OCI-LY3 (cell line): ENCODE data around the gene SORCS3.

Experiments
- CTCF ChIP-seq: fragments of 200-600, 300-600 bp; sonication (generic); IDR thresholded peaks from 2 replicates; pipeline ENCODE4 v1.5.1; 2014; ENCODE audit warnings: antibody characterized with exemption, low read length, low read depth
- EZH2phosphoT487 ChIP-seq: fragments of 200-600 bp; shearing (Covaris generic); IDR thresholded peaks from 2 replicates; pipeline ENCODE4 v1.6.1; 2018; ENCODE audit warnings: antibody characterized with exemption, mixed run types, low read depth

- TF ChIP-seq CTCF (no peak), EZH2phosphoT487 (no peak)
These were observed 279.4 kb downstream of the SORCS3 start for GRCh38 chr10:104920476-104920875.
